Measurements from ENCODE around the gene CHST13.

DNA sequence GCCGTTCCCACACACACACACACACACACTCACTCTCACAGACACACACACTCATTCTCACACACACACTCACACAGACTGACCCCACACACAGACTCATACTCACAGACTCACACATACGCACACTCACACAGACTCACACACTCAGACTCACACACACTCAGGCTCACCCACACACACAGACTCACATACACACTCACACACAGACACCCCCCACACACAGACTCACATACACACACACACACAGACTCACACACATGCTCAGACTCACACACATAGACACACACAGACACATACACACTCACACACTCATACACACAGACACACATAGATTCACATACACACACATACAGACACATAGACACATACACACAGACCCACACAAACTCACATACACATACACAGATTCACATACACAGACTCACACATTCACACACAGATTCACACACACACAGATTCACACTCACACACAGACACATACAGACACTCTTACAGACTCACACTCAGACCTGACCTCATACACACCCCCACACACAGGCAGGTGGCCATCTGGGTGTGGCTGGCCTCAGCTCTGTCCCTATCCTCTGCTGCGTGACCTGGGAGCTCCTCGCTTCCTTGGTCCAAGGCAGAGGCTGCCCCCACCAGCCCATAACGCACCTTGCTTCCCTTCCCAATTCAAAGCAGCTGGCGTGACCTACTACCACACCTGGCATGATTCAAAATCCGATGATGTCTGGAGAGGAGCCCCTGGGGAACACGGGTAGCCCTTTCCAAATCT is 32.9 kb downstream of the CHST13 start:
- TF ChIP-seq, protein P1, sequence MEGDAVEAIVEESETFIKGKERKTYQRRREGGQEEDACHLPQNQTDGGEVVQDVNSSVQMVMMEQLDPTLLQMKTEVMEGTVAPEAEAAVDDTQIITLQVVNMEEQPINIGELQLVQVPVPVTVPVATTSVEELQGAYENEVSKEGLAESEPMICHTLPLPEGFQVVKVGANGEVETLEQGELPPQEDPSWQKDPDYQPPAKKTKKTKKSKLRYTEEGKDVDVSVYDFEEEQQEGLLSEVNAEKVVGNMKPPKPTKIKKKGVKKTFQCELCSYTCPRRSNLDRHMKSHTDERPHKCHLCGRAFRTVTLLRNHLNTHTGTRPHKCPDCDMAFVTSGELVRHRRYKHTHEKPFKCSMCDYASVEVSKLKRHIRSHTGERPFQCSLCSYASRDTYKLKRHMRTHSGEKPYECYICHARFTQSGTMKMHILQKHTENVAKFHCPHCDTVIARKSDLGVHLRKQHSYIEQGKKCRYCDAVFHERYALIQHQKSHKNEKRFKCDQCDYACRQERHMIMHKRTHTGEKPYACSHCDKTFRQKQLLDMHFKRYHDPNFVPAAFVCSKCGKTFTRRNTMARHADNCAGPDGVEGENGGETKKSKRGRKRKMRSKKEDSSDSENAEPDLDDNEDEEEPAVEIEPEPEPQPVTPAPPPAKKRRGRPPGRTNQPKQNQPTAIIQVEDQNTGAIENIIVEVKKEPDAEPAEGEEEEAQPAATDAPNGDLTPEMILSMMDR (IDR thresholded peaks at IDR 0.05), result no peak
- no peak for TF ChIP-seq POLR2A (IDR thresholded peaks at IDR 0.05)
